GM19043 (cell line): ENCODE results near the gene DDX54.

Source experiments
- ATAC-seq: cut with Tn5 transposase; IDR thresholded peaks from one replicate; pipeline ENCODE4 v1.9.1; 2021; ENCODE audit warnings: low read depth; ENCODE audit not compliant: unreplicated experiment

DDX54 gene, protein sequence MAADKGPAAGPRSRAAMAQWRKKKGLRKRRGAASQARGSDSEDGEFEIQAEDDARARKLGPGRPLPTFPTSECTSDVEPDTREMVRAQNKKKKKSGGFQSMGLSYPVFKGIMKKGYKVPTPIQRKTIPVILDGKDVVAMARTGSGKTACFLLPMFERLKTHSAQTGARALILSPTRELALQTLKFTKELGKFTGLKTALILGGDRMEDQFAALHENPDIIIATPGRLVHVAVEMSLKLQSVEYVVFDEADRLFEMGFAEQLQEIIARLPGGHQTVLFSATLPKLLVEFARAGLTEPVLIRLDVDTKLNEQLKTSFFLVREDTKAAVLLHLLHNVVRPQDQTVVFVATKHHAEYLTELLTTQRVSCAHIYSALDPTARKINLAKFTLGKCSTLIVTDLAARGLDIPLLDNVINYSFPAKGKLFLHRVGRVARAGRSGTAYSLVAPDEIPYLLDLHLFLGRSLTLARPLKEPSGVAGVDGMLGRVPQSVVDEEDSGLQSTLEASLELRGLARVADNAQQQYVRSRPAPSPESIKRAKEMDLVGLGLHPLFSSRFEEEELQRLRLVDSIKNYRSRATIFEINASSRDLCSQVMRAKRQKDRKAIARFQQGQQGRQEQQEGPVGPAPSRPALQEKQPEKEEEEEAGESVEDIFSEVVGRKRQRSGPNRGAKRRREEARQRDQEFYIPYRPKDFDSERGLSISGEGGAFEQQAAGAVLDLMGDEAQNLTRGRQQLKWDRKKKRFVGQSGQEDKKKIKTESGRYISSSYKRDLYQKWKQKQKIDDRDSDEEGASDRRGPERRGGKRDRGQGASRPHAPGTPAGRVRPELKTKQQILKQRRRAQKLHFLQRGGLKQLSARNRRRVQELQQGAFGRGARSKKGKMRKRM

GRCh38 chr12:113185180-113186032 is at the start of gene DDX54, which contains the start of gene RITA1:
Gene DDX54 (minus strand): TSS chr12:113185478. CDS start chr12:113185451, 27 bp downstream.
Gene RITA1 (plus strand): TSS chr12:113185721. CDS start chr12:113186747, 1,026 bp downstream.
- ATAC-seq = peak; percentile 39

DNA sequence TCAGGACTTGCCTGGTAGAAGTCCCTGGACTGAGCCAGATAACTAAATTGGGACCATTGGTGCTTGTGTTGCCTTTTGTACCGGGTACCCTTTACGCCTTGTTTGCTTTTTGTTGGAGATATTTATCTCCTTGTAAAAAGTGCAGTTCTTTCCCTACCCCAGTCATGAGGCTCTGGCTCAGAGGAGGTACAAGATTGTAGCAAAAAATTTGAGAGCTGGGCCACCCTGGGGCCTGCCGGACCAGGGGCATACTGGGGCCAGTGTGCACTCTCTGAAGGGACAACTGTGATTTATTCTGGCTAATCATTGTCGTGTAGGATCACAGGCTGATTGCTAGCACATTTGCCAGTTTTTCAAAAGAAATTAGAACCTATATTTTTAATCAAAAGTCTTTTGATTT is 49.2 kb upstream of the DDX54 start:
- no peak for ATAC-seq

DNA sequence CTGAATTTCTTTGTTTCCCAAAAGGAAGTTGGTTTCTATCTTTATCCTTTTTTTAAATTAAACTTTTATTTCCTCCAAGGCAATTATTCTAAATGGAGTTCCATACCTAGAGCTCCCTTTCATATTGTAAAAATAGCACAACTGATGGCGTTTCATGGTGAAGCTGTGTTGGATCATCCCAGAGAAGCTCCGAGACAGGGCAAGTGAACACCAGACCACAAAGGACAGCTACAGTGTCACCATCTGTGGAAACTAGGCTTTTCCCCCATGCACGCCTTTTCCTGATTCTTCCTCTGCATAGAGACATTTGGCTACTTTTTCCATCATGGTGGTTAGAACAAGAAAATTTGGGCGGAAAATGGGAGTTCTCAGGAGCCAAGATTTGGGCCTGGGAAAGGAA is 48.7 kb upstream of the DDX54 start:
- ATAC-seq = no peak

GRCh38 chr12:113232840-113233585 is 47.7 kb upstream of the DDX54 start:
- ATAC-seq = peak; percentile 60

DNA sequence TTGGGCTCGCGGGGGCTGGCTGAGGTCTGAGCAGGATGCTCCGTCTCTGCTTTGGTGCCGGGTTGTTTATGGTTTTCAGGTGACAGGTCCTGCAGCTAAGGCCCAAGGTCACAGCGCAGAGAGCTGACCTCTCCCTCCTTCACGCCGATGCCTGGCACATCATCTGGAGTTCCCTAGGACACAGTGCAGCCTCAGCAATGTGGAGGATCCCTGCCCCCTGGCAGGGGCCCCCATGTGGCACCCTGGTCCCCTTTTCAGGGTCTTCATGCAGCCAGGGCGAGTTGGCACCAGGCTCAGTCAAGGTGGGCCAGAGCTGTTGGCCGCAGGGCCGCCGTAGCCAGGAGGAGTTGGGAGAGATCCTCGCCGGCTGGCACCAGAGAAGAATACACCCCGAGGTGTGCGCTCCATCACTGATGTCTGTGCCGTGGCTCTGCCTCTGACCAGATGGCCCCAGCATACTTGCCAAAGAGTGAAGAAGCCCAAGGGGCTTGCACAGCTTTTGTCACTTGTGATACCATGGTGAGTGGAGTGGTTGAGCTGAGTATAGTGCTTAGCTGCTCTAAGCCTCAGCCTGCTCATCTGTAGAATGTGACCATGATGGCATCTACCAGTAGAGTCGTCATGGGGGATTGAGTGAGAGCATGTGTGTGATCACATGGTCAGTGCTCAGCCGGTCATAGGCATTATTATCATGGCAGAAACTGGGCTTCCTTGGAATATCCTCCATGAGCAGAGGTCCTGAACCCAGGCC is 47.0 kb upstream of the DDX54 start:
- no peak for ATAC-seq

DNA sequence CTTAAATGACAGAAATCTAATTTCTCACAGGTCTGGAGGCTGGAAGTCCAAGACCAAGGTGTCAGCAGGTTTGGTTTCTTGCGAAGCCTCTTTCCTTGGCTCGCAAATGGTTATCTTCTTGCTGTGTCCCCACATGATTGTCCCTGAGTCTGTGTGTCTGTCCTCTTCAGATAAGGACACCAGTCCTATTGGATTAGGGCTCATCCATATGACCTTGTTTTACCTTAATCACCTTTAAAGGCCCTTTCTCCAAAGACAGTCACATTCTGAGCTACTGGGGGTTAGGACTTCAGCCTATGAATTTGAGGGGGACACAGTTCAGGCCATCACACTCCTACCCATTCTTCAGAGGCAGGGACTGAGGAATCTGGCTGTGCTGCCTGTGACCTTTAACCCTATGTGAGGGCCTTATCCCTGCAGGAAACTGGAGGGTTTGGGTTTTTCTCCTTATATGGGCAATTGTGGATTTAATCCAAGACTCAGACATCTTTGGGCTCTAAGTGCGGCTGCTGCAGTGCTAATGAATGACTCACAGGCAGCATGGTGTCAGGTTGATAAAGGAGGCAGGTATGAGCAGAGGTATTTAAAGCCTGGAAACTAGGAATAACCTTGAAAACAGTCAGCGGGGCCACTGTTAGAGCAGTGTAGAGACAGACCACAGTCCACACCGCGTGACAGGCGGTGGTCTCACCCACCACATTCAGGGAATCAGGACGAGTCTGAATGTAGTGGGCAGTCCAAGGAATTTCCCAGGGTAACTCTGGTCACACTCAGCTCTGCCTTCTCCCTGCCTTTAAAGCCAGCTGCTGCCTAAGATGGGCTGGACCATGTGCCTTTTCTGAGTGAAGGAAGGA is 46.2 kb upstream of the DDX54 start:
- ATAC-seq = no peak

- ATAC-seq = no peak
Measured at GRCh38 chr12:113230315-113231234, 45.3 kb upstream of the DDX54 start.

DNA sequence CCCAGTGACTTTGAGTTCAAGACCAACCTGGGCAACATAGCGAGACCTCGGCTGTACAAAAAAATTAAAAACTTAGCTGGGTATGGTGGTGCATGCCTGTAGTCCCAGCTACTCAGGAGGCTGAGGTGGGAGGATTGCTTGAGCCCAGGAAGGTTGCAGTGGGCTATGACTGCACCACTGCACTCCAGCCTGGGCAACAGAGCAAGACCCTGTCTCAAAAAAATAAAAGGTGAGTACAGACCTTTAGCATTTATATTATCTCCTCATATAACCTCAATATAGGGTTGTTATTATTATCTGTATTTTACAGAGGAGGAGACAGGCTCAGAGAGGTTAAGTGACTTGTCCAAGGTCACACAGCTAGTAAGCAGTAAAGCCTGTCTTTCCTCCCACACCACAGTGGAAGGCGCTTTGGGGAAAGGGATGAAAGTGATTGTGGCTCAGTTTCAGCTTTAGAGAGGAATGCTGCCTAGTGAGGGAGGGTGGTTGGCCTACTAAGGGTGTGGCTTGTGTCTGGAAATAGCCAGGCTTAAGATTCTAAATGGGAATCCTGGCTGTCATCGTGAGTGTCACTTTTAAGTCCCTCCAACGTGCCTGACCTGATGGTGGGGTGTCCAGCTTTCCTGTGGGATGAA is 43.2 kb upstream of the DDX54 start:
- ATAC-seq = no peak

- no peak for ATAC-seq
Measured at GRCh38 chr12:113227686-113228391, 42.6 kb upstream of the DDX54 start.

GRCh38 chr12:113226696-113227568 is 41.7 kb upstream of the DDX54 start:
- no peak for ATAC-seq

DNA sequence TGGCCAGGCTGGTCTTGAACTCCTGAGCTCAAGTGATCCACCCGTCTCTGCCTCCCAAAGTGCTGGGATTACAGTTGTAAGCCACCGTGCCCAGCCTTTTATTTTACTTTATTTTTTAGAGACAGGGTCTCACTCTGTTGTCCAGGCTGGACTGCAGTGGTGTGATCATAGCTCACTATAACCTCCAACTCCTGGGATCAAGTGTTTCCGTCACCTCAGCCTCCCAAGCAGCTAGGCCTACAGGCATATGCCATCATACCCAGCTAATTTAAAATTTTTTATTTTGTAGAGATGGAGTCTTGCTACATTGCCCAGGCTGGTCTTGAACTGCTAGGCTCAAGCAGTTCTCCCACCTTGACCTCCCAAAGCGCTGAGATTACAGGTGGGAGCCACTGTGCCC is 39.7 kb upstream of the DDX54 start:
- ATAC-seq = no peak

DNA sequence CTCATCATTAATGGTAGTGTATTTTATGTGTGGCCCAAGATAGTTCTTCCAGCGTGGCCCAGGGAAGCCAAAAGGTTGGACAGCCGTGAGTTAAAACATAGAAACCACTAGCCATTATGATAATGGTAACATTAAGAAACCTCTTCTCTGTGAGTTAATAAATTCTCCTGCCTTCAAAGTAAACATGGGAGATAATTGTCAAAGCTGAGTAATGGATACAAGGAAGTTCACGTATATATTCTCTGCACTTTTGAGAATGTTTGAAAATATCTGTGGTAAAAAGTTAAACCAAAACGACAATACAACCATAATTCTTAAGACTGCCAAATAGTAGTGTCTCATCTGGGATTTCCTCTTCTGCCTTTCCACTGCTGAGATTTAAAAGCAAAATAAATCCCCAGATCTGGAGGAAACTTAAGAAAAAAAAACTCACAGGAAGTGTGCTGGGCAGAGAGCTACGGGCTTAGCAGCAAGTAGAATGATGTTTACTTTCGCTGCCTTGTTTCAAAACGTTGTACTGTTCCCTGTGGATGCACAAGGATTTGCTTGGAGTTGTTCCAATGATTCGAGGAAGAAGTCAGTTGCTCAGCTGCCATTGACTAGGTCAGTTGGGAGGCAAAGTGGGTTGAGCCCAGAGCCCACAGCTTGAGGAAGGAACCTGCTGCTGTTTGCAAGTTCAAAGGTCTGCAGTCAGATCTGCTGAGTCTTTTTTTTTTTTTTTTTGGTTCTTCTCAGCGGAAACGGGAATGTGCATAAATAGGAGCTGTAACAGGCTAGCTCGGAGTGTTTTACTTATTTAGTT is 37.7 kb upstream of the DDX54 start:
- no peak for ATAC-seq

GRCh38 chr12:113221997-113222729 is 36.9 kb upstream of the DDX54 start:
- ATAC-seq = no peak
